ENCODE results near the gene NKAIN2. TPM values are rescaled to one million over a fixed set of nuclear protein-coding genes. Genes with fewer than 3 reads are reported as not detected.

NKAIN2 gene
- total RNA-seq, 2 donors from 2014 or later = 0.68 TPM; not detected in 1

- DNase-seq (ENCODE audit: low spot score) = no peak
- intact Hi-C loops (cut with DNase I) = no loop called here
- WGBS = 67% methylated on average over 3 of the region's 3 CpGs
- Histone ChIP-seq H3K4me1 (replicated peaks) (no peaks in the 10 kb centered on the region), H3K27me3 (replicated peaks; ENCODE audit: insufficient read depth) (no peaks in the 10 kb centered on the region), H3K4me3 (no peak overlapping the region), H3K36me3 (no peaks in the 10 kb centered on the region), H3K27ac (no peak overlapping the region), H3K9me3 (no peaks in the 10 kb centered on the region)
- TF ChIP-seq POLR2A (IDR thresholded peaks at IDR 0.05) (no peak), POLR2AphosphoS5 (IDR thresholded peaks at IDR 0.05) (no peak), CTCF (IDR thresholded peaks at IDR 0.05) (no peak)
Measured at GRCh38 chr6:124858564-124858963, 1054.9 kb downstream of the NKAIN2 start.

- intact Hi-C loops (cut with DNase I) = no loop called here
- no peaks in the 10 kb centered on the region for H3K4me1 ChIP-seq (replicated peaks)
- no peak for TF ChIP-seq POLR2AphosphoS5 (IDR thresholded peaks at IDR 0.05)
- no peak for TF ChIP-seq CTCF (IDR thresholded peaks at IDR 0.05)
- 100% methylated on average over 1 of the region's 1 CpG for WGBS
- no peaks in the 10 kb centered on the region for H3K36me3 ChIP-seq
- no peaks in the 10 kb centered on the region for H3K9me3 ChIP-seq
- no peak for DNase-seq (ENCODE audit: low spot score)
- no peak overlapping the region for H3K27ac ChIP-seq
- no peaks in the 10 kb centered on the region for H3K27me3 ChIP-seq (replicated peaks; ENCODE audit: insufficient read depth)
- no peak overlapping the region for H3K4me3 ChIP-seq
Measured at GRCh38 chr6:124859366-124859765, 1055.7 kb downstream of the NKAIN2 start.

GRCh38 chr6:124866040-124866439, 1062.4 kb downstream of the NKAIN2 start:
- H3K4me1 ChIP-seq (replicated peaks) = no peaks in the 10 kb centered on the region
- no peak overlapping the region for H3K27ac ChIP-seq
- no peak for DNase-seq (ENCODE audit: low spot score)
- no peak overlapping the region for H3K4me3 ChIP-seq
- no peaks in the 10 kb centered on the region for H3K9me3 ChIP-seq
- TF ChIP-seq CTCF (IDR thresholded peaks at IDR 0.05) = no peak
- TF ChIP-seq POLR2AphosphoS5 (IDR thresholded peaks at IDR 0.05) = no peak
- no peak for TF ChIP-seq POLR2A (IDR thresholded peaks at IDR 0.05)
- H3K36me3 ChIP-seq = no peaks in the 10 kb centered on the region
- 95% methylated on average over 1 of the region's 1 CpG for WGBS
- intact Hi-C loops (cut with DNase I) = no loop called here
- H3K27me3 ChIP-seq (replicated peaks; ENCODE audit: insufficient read depth) = no peaks in the 10 kb centered on the region

GRCh38 chr6:124867121-124867520, 1063.5 kb downstream of the NKAIN2 start:
- intact Hi-C loops (cut with DNase I) = no loop called here
- H3K27me3 ChIP-seq (replicated peaks; ENCODE audit: insufficient read depth) = no peaks in the 10 kb centered on the region
- H3K36me3 ChIP-seq = no peaks in the 10 kb centered on the region
- no peak for TF ChIP-seq POLR2A (IDR thresholded peaks at IDR 0.05)
- no peak for TF ChIP-seq POLR2AphosphoS5 (IDR thresholded peaks at IDR 0.05)
- no peak for TF ChIP-seq CTCF (IDR thresholded peaks at IDR 0.05)
- H3K27ac ChIP-seq = no peak overlapping the region
- DNase-seq (ENCODE audit: low spot score) = no peak
- 83% methylated on average over 1 of the region's 1 CpG for WGBS
- no peaks in the 10 kb centered on the region for H3K4me1 ChIP-seq (replicated peaks)
- no peak overlapping the region for H3K4me3 ChIP-seq
- H3K9me3 ChIP-seq = no peaks in the 10 kb centered on the region

- H3K4me3 ChIP-seq = no peak overlapping the region
- no peak overlapping the region for H3K27ac ChIP-seq
- intact Hi-C loops (cut with DNase I) = no loop called here
- 41% methylated on average over 1 of the region's 1 CpG for WGBS
- no peaks in the 10 kb centered on the region for H3K27me3 ChIP-seq (replicated peaks; ENCODE audit: insufficient read depth)
- H3K4me1 ChIP-seq (replicated peaks) = no peaks in the 10 kb centered on the region
- H3K9me3 ChIP-seq = no peaks in the 10 kb centered on the region
- TF ChIP-seq POLR2A (IDR thresholded peaks at IDR 0.05) (no peak), POLR2AphosphoS5 (IDR thresholded peaks at IDR 0.05) (no peak), CTCF (IDR thresholded peaks at IDR 0.05) (no peak)
- no peaks in the 10 kb centered on the region for H3K36me3 ChIP-seq
- DNase-seq (ENCODE audit: low spot score) = no peak
Measured at GRCh38 chr6:124868481-124868880, 1064.8 kb downstream of the NKAIN2 start.
